Activated CD4-positive, alpha-beta T cell treated with anti-CD3 and anti-CD28 coated beads, Interleukin-2, amount 50 U/mL, for 1 hour (primary cell): Measurements from ENCODE around the gene ACOT8.
"Not testable (repeated sequence)": the region's sequence is repeated elsewhere in the genome, so short reads cannot be mapped to it uniquely, and the experiment has no call there.

Source experiments
- DNase-seq: peaks from one replicate; pipeline ENCODE4 v3.0.0-alpha.2; 2020

The ACOT8 gene

DNA sequence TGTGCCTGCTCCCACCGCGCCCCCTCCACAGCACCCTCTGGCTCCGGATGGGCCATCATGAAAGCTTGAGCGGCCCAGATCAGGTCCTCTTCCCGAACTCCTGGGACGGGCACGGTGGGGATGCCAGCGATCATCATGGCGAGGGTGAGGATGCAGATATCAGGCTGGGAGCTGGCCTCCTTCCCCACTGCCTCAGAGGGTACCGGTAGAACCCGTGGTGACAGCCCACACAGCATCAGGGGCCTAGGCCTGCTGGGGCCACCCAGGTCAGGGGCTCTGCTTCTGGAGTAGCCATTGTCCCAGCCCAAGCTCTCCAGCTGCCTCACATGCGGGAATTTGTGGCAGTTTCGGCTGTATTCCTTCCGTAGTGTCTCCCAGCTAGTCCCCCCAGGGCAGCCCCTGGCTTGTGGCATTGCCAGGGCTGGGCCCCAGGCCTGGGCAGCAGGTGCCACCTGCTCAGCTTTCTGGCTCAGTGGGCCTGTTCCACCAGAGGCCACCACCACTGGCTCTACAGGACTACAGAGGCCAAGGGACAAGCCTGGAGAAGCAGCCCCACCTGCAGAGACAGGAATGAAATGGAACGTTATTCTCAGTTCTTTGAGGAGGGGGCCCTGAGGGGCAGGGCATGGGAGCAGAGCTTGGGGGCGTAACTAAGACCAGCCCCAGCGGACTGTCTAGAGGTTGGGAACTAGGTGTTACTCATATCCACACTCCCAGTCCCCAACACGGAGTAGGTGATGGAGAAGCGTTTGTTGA is 29.6 kb upstream of the ACOT8 start:
- DNase-seq: no peak

DNA sequence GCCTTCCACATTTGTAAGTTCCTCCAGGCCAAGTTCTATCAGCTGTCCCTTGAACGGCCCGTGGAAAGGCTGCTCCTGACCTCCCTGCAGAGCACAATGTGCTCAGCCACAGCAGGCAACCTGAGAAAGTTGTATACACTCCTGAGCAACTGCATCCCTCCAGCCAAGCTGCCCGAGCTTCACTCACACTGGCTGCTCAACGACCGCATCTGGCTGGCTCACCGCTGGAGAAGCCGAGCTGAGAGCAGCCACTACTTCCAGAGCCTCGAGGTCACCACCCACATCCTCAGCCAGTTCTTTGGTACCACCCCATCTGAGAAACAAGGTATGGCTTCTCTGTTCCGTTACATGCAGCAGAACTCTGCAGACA is 25.9 kb upstream of the ACOT8 start:
- no peak for DNase-seq

DNA sequence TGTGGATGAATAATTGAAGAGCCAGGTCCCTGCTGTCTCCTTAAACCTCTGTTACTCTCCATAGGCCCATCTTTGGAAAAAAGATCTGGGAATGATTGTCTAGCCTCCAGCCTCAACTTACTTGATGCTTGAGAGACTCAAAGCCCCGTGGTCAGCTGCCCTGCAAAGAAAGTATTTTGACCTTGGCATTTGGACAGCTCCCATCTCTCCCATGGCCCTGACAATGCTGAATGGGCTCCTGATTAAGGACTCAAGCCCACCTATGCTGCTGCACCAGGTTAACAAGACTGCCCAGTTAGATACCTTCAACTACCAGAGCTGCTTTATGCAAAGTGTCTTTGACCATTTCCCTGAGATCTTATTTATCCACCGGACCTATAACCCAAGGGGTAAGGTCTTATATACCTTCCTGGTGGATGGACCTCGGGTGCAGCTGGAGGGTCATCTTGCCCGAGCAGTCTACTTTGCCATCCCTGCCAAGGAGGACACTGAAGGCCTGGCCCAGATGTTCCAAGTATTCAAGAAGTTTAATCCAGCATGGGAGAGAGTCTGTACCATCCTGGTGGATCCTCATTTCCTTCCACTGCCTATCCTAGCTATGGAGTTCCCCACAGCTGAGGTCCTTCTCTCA is 25.4 kb upstream of the ACOT8 start:
- DNase-seq: no peak

DNA sequence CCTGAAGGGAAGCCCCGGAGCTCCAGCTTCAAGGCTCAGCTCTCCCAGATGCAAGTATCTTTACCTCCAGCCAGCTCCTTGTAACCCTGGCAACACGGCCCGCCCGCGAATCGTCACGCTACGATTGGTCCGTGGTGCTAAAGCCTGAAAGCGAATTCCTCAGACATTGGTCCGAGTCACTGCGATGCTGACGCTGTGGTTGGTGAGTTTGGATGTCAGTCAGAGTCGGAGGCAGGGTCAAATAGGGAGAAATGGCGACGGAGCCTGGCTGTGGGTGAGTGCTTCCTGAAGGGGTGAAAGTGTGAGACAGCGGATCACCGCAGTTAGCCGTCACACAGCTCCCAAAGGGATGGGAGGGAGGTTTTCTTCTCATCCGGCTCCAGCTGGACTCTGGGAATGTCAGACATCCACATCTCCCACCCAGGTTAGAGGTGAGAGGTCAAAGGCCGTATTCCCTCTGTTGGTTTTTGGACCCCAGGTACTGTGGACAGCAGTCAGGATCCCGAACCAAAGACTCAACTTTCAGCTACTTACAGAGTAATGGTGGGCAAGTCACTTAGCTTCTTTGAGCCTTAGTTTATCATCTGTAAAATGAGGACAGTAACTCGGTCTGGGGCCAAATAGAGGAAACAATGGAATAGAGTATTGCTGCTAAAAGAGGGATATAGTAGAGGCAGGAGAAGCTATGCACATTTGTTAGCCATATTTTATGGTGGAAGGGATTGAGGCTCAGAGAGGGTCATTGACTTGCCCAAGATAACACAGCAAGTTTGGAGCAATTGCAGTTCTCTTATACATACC is 24.0 kb upstream of the ACOT8 start, which contains the start of gene ZSWIM1:
Gene ZSWIM1 (plus strand): TSS at position 240 of the 801 bp plus-strand sequence. CDS start 1,366 bp downstream, outside the sequence.
- DNase-seq: peak; percentile 99

DNA sequence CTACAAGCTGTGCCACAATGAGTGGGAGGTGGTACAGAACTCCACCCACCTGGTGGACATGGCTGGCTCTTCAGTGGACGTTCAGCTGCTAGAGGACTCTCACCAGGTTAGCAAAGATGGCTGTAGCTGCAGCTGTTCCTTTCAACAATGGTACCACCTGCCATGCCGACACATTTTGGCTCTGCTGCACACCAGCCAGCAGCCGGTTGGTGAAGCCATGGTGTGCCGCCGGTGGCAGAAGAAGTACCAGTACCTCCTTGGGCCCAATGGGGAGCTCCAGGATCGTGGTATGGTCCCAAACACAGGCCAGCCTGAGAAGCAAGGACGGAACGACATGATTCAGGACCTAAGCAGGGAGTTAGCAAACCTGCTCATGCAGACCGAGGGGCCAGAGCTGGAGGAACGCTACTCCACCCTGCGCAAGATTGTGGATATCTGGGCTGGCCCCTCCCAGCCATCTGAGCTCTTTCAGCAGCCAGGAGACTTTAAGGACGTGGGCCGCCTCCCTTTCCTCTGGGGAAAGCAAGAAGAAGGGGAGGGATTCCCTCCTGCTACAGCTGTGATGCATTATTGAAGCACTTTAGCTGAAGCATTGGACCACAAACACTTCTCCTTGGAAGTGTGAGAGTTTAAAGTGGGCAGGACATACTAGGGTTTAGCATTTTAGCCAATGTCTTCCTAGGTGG is 21.0 kb upstream of the ACOT8 start:
- no peak for DNase-seq

DNA sequence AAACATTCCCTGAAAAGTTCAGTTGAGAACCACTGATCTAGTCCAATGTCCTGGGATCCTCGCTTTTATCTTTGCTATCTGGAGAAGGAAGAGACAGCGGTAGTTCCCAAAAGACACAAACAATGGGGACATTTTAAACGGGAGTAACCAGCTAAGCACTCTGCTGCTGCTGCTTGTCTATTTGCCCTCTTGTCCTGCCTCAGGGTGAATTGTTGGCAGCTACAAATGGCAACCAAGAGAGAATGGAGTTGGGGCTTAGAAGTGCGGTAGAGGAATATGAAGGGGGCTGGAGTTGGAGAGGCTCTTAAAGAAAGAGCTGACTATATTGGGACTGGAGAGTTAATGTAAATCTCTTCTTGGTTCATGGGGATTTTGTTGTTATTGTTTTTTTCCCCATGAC is 17.4 kb upstream of the ACOT8 start:
- DNase-seq: no peak

DNA sequence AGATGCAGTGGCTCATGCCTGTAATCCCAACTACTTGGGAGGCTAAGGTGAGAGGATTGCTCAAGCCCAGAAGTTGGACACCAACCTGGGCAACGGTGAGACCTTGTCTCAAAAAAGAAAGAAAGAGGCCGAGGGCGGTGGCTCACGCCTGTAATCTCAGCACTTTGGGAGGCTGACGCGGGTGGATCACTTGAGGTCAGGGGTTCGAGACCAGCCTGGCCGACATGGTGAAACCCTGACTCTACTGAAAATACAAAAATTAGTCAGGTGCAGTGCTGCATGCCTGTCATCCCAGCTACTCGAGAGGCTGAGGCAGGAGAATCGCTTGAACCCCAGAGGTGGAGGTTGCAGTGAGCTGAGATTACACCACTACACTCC is 16.9 kb upstream of the ACOT8 start:
- not testable (repeated sequence) for DNase-seq

DNA sequence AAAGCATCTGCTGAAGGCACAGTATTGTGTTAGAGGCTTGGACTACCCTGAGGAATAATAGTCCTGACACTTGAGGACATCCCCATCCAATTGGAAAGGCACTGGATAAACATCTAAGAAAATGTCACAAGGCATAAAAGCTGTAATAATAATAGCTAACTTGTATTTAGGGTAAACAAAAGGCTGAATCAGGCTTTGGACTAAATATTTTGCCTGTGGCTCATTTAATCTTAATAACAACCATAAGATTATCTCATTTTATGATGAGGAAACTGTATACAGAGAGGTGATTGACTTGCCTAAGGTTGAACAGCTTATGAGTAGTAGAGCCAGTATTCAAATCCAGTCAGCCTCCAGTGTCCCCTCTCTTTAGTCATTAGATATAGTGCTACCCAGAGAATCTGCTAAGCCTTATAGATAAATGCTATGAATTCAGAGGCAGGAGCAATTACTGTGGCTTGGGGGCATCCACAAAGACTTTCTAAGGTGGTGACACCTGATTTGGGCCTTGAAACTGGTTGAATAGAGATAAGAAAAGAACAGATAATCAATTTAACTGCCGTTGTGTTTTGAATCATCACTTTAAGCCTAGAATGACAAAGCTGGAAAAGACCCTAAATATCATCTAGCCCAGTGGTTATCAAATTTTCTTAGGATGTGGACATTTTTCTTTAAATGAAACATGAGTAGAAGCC is 16.4 kb upstream of the ACOT8 start:
- DNase-seq: no peak

DNA sequence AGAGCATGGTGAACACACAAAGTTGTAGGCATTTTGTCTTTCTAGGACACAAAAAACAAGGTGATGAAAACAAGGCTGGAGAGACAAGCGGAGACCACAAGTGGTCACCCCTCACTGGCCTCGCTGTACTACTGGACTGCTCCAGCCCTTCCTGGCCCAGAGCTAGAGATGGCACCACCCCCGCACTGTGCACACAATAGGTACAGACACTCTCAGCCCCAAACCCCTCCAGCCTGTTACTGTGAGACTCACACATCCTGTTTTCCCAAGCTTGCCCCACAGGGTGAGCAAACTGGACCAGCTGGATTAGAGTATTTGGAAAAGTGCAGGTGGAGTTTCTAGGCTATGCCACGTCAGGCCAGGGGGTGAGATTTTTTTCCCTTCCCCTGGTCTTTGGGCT is 15.4 kb upstream of the ACOT8 start:
- DNase-seq: no peak

DNA sequence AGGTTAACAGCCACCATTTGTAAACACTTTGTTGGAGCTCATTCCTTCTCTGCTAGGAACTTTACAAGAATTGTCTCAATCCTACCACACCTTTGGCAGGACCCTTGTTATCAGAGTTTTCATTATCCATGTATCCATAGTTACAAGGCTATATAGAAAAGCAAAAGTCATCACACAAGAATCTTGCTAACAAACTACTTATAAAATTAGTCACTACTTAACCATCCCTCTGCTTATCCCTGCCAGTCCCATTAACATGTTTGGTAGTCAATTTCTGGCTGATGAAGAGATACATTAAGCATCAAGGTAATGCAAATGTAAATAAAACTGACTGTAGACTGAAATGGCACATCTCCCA is 10.6 kb upstream of the ACOT8 start:
- no peak for DNase-seq

DNA sequence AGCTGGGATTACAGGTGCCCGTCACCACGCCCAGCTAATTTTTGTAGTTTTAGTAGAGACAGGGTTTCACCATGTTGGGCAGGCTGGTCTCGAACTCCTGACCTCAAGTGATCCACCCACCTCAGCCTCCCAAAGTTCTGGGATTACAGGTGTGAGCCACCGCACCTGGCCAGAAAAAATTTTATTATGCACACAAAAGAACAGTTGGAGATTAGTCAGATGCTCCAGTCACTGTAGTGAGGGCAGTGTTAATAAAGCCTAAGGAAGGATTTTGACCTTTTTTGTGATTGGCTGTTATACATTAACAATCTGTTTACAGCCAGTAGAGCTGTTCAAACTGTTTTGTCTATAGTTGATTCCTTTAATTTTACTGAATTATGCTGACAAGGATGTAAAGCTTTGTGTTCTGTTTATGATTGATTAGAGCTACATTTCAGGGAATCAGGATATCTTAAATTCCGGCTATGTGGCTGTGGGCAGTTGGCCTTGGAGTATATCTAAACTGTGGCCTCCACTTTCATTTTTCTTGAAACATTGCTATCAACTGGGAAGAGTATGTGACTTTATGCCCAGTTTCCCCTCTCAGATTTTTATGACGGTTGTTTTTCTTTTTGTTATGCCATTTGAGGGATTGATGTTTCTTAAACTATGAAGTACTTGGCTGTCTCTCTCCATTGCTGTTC is 10.1 kb upstream of the ACOT8 start:
- DNase-seq: no peak

DNA sequence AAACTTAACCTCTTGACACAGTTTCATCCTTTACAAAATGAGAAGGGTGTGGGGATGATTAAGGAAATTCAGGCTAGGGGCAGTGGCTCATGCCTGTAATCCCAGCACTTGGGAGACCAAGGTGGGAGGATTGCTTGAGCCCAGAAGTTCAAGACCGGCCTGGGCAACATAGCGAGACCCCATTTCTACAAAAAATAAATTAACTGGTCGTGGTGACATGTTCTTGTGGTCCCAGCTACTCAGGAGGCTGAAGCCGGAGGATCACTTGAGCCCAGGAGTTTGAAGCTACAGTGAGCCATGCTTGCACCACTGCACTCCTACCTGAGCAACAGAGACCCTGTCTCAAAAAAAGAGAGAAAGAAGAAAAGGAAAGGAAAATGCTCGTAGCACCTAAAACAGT is 9.3 kb upstream of the ACOT8 start:
- no peak for DNase-seq

DNA sequence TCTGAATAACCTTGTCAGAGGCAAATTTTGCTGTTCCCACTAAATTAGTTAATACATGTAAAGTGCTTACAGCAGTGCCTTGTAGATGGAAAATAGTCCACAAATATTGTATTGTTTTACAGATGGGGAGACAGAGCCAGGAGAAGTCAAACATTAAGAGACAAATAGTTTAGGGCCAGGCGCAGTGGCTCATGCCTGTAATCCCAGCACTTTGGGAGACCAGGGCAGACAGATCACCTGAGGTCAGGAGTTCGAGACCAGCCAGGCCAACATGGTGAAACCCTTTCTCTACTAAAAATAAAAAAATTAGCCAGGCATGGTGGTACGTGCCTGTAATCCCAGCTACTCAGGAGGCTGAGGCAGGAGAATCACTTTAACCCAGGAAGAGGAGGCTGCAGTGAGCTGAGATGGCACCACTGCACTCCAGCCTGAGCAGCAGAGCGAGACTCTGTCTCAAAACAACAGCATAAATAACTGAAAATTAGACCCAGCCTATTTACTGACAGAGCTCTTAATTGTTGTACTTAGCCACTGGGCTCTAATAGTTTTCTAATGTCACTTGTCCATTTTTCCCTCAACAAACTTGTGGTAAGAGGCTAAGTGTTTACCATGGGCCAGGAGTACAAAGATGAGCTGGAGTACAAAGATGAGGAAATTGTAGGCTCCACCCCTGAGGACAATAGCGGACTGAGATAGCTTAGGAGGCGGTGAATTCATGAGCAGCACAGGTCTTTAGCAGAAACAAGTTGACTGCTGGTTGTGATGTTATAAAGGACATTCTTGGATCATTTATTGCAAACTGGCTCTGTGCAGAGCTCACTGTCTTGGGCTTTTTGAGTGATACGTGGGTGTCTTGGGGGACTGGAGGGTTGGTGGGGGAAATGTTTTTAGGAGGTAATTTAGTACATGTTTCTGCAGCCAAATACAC is 6.6 kb upstream of the ACOT8 start:
- DNase-seq: no peak

DNA sequence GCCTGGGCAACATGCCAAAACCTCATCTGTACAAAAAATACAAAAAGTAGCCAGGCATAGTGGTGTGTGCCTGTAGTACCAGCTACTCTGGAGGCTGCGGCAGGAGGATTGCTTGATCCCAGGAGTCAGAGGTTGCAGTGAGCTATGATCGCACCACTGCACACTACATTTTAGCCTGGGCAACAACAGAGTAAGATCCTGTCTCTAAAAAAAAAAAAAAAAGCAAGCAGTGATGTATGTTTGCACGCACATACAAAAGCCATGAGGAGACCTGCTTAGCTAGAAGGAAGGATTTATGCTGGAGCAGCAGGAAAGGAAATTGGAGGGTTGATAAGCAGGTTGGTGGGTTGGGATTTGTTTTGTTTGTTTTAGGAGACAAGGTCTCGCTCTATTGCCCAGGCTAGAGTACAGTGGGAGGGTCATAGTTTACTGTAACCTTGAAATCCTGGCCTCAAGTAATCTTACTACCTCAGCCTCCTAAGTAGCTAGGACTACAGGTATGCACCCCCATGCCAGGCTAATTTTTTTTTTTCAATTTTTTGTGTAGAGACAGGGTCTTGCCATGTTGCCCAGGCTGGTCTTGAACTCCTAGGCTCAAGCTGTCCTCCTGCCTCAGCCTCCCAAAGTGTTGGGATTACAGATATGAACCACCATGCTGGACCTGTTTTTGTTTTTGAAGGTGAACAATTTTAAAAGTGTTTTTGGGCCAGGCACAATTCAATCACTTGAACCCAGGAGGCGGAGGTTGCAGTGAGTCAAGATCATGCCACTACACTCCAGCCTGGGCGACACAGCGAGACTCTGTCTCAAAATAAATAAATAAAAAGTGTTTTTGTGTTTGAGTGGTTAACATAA is 4.3 kb upstream of the ACOT8 start:
- no peak for DNase-seq

DNA sequence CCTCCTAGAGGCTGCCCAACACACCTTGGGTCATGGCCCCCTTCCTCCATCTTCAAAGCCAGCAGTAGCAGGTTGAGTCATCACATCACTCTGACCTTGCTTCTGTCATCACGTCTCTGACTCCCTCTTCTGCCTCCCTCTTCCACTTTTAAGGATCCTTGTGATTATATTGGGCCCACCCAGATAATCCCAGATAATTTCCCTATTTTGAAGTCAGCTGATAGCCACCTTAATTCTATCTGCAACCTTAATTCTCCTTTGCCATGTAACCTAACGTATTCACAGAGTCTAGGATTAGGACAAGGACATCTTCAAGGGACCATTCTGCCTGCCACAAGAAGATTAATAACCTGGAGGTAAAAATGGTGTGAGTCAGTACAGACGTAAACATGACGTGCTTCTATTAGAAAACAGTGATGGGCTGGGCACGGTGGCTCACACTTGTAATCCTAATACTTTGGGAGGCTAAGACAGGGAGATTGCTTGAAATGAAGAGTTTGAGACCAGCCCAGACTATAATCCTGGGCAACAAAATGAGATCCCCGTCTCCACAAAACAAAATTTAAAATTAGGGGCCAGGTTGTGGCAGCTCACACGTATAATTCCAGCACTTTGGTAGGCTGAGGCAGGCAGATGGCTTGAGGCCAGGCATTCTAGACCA is 3.5 kb upstream of the ACOT8 start:
- no peak for DNase-seq

DNA sequence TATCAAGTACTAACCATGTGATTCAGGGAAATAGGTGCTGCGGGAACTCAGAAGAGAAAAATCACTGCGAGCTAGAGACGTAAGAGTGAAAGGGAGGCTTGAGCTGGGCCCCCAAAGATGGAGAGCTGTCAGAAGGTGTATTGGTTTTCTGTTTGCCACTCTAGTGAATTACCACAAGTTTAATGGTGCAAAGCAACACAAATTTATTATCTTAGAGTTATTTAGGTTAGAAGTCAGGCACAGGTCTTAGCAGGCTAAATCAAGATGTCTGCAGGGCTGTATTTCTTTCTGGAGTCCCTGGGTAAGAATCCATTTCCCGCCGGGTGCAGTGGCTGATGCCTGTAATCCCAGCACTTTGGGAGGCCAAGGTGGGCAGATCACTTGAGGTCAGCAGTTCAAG is 2.7 kb upstream of the ACOT8 start:
- DNase-seq: no peak

DNA sequence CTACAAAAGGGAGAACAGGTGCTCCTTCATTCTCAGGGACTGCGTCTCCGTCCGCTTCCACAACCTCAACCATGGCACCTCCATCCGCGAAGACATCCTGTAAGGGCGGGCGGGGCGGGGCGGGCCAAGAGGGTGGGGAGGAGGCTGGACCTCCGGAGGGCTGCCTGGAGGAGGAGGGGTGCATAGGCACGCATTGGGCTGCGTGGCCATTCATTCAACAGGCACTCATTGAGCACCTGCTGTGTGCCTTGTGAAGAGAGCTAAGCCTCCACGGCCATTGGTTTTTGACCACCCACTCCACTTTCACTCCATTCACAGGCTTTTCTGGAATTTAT is 657 bp upstream of the ACOT8 start:
- no peak for DNase-seq

DNA sequence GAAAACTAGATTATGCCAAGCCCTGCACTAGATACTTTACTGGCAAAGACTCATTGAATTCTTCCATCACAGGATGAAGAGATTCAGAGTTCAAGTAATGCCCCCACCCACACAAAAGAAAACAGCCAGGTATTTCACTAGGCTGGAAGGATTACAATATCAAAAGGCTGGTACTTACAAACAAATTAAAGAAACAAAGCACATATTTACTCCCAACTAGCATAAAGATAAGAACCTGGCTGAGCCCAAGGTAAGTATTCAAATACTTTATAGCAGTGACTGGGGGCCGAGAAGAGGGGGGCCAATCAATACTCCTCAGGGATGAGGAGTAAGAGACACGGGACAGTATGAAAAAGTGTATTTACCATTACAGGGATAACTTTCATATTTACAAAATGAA is 3.7 kb downstream of the ACOT8 start:
- DNase-seq: no peak

DNA sequence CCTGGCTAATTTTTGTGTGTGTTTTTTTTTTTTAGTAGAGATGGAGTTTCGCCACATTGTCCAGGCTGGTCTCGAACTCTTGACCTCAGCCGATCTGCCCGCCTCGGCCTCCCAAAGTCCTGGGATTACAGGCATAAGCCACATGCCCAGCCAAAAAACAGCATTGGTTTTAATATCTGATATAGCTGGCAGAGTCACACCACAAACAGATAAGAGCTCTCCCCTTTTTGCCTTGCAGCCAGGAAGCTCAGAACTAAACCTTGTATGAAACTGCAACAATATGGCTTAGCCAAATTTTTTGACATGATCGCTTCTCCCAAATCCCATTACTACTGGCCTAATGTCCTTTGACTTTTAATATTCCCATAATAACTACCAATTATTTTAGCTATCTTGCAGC is 4.9 kb downstream of the ACOT8 start:
- no peak for DNase-seq

DNA sequence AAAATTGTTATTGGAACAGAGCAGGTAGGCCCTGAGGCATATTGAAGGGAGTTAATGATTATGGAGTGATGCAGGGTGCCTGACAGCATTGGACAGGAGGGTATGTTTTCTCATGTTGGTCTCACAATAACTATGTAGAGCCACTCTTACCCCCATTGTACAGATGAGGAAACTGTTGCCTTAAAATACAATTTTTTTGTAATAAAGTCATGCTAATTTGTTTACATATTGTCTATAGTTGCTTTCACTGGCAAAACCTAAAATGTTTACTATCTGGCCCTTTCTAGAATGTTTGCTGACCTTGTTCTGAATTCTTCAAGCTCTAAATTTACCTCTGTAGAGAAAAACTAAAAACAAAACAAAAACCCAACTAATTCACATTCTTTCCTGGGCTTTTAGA is 5.7 kb downstream of the ACOT8 start:
- no peak for DNase-seq
